ENCODE results near the gene DCTN4. TPM values are rescaled to one million over a fixed set of nuclear protein-coding genes. Genes with fewer than 3 reads are reported as not detected.

Gene DCTN4
- total RNA-seq, 2 experiments from 2014 or later = 35.0 to 35.4 TPM

DNA sequence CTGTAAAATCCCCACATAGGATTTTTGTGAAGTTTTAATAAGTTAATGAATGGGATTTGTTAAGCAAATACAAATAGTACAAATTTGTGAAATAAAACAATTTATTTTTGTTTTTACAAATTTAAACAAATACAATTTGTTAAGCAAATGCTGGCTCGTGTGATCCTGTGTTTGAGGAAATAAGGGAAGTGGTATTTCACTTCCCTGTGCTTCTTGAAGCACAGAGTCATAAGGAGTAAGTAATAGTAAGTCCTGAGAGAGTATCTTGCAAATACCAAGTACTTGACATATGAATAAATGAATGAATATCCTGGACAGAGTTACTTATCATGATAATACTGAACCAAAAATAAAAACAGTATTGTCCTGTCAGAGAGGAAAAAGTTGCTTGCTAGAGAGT, 28.8 kb upstream of the DCTN4 start:
- peaks cover 49% of the 10 kb centered on the region for H3K36me3 Mint-ChIP-seq (ENCODE audit: low read depth)
- H3K27ac Mint-ChIP-seq = no peak overlapping the region
- POLR2A ChIA-PET = interaction anchor here (0.8 to 1.6 kb wide), 2 partner anchors 30 to 59 kb away, joined by 3 to 4 read pairs; partner anchors contain the start of gene IRGM

DNA sequence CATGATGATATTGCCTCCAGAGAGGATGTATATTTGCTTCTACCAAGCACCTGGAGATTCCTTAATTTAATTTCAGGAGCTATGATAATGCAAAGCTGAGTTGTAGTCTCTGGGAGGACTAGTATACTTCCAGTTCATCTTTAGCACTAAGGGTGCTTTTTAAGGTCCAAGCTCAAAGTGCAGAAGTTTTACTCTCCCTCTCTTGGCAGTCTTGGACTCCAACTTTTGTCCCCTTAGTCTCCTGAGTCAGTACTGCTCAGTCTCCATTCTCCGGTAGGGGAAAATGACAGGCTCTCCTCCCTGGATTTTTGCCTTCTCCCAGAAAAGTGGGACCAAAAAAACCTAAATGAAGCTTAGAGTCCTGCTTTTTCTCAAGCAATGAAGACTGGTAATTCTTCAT, 28.1 kb upstream of the DCTN4 start:
- H3K27ac Mint-ChIP-seq = no peak overlapping the region
- CTCF ChIA-PET = interaction anchor here (0.8 to 3.0 kb wide), 10 partner anchors 8 to 227 kb away, joined by 3 to 23 read pairs (median 5); partner anchors contain the start of genes IRGM, RBM22 and SMIM3
- peaks cover 77% of the 10 kb centered on the region for H3K4me1 Mint-ChIP-seq (ENCODE audit: low read depth)
- H3K27me3 Mint-ChIP-seq (ENCODE audit: low read depth) = no peaks in the 10 kb centered on the region
- ATAC-seq (no peak), DNase-seq (no peak)
- H3K4me3 Mint-ChIP-seq = no peak overlapping the region
- POLR2A ChIA-PET = interaction anchor here (0.7 to 1.6 kb wide), 3 partner anchors 29 to 85 kb away, joined by 3 to 4 read pairs (median 3); partner anchors contain the start of genes IRGM and RBM22
- peaks cover 53% of the 10 kb centered on the region for H3K36me3 Mint-ChIP-seq (ENCODE audit: low read depth)
- H3K9me3 Mint-ChIP-seq (ENCODE audit: insufficient read depth) = peaks cover 5% of the 10 kb centered on the region

More for the DNA sequence above, 28.8 kb upstream of the DCTN4 start:
- Mint-ChIP-seq H3K4me3 (no peak overlapping the region), H3K4me1 (ENCODE audit: low read depth) (peaks cover 69% of the 10 kb centered on the region), H3K9me3 (ENCODE audit: insufficient read depth) (peaks cover 5% of the 10 kb centered on the region), H3K27me3 (ENCODE audit: low read depth) (no peaks in the 10 kb centered on the region)
- ATAC-seq = no peak
- DNase-seq = no peak
- CTCF ChIA-PET = interaction anchor here (1.0 to 3.0 kb wide), 7 partner anchors 9 to 87 kb away, joined by 3 to 23 read pairs (median 6); partner anchors contain the start of genes IRGM, RBM22 and SMIM3

DNA sequence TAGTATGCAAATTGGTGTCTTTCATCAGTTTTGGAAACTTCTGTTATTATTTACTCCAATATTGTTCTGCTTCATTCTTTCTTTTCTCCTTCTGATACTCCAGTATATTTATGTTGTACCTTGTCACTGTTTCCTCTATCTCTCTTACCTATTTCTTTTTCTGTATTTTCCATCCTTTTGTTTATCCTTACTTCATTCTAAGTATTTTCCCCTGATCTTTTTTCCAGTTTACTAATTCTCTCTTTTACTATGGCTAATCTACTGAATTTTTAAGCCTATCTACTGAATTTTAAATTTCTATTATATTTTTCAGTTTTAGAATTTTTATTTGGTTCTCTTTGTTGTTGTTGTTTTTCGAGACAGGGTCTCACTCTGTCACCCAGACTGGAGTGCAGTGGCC, 27.1 kb upstream of the DCTN4 start:
- DNase-seq (no peak), ATAC-seq (no peak)
- H3K9me3 Mint-ChIP-seq (ENCODE audit: insufficient read depth) = peaks cover 5% of the 10 kb centered on the region
- CTCF ChIA-PET = interaction anchor here (1.3 to 3.0 kb wide), 4 partner anchors 10 to 85 kb away, joined by 5 to 23 read pairs (median 9); partner anchors contain the start of genes IRGM and RBM22
- POLR2A ChIA-PET = no interaction called here
- peaks cover 56% of the 10 kb centered on the region for H3K36me3 Mint-ChIP-seq (ENCODE audit: low read depth)
- H3K4me1 Mint-ChIP-seq (ENCODE audit: low read depth) = peaks cover 80% of the 10 kb centered on the region
- no peaks in the 10 kb centered on the region for H3K27me3 Mint-ChIP-seq (ENCODE audit: low read depth)
- no peak overlapping the region for H3K4me3 Mint-ChIP-seq
- no peak overlapping the region for H3K27ac Mint-ChIP-seq

DNA sequence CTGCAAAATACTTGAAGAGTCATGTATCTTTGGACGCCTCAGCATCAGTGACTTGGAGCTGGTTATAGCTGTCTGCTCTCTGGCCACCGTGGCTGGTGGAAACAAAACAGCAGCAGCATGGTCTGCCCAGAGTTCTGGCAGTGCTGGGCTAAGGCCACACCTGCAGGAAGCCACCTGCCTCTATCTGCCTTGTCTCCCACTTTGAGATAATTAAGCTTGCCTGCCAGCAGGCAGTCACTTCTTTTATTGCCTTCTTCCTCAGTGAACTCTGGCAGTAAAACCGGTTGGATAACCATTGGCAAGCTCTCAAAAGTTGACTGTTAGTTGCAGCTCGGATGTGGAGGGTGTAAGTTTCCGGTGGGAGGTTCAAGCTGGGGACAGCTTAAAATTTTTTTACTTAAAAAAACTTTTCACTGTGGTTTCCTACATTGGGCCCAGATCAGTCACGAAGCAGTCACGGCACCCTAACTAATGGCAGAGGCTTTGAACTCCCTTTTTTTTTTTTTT, 24.7 kb upstream of the DCTN4 start:
- DNase-seq (peak; percentile 87), ATAC-seq (peak; percentile 84)
- Mint-ChIP-seq H3K9me3 (ENCODE audit: insufficient read depth) (peaks cover 5% of the 10 kb centered on the region), H3K4me1 (ENCODE audit: low read depth) (peaks cover 78% of the 10 kb centered on the region), H3K27me3 (ENCODE audit: low read depth) (no peaks in the 10 kb centered on the region), H3K36me3 (ENCODE audit: low read depth) (peaks cover 65% of the 10 kb centered on the region), H3K4me3 (peak overlapping the region; percentile 64), H3K27ac (peak overlapping the region; percentile 92)
- ChIA-PET CTCF (interaction anchor here (0.7 to 8.2 kb wide), 17 partner anchors 8 to 381 kb away, joined by 3 to 107 read pairs (median 3); partner anchors contain the start of genes DCTN4, IRGM and RBM22), POLR2A (interaction anchor here (0.5 to 7.4 kb wide), 13 partner anchors 13 to 429 kb away, joined by 3 to 52 read pairs (median 4); partner anchors contain the start of genes CD74, DCTN4, IRGM and RBM22)

DNA sequence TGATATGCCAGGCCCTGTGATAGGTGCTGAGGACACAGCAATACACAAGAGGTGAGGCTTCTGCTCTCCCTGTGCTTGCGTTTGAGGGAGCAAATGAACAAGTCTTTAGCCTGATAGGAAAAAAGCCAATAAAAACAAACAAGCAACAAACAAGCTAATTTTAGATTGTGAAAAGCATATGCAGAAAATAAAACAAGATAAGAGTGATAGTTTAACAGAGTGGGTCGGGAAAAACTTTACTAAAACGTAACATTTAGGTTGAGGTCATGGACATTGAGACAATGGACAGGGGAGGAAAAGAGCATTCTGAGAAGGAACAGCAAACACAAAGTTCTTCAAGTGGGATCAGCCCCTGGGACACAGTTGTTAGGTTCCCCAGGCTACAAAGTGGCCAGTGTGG, 24.0 kb upstream of the DCTN4 start:
- no peak for DNase-seq
- Mint-ChIP-seq H3K9me3 (ENCODE audit: insufficient read depth) (peaks cover 5% of the 10 kb centered on the region), H3K27ac (peak overlapping the region; percentile 92), H3K27me3 (ENCODE audit: low read depth) (no peaks in the 10 kb centered on the region), H3K36me3 (ENCODE audit: low read depth) (peaks cover 62% of the 10 kb centered on the region), H3K4me1 (ENCODE audit: low read depth) (peaks cover 83% of the 10 kb centered on the region), H3K4me3 (peak overlapping the region; percentile 64)
- ChIA-PET POLR2A (interaction anchor here (0.7 to 7.4 kb wide), 8 partner anchors 13 to 430 kb away, joined by 3 to 52 read pairs (median 5); partner anchors contain the start of genes DCTN4, IRGM and RBM22), CTCF (interaction anchor here (0.8 to 8.2 kb wide), 11 partner anchors 9 to 83 kb away, joined by 3 to 107 read pairs (median 10); partner anchors contain the start of genes DCTN4, IRGM and RBM22)
- no peak for ATAC-seq

DNA sequence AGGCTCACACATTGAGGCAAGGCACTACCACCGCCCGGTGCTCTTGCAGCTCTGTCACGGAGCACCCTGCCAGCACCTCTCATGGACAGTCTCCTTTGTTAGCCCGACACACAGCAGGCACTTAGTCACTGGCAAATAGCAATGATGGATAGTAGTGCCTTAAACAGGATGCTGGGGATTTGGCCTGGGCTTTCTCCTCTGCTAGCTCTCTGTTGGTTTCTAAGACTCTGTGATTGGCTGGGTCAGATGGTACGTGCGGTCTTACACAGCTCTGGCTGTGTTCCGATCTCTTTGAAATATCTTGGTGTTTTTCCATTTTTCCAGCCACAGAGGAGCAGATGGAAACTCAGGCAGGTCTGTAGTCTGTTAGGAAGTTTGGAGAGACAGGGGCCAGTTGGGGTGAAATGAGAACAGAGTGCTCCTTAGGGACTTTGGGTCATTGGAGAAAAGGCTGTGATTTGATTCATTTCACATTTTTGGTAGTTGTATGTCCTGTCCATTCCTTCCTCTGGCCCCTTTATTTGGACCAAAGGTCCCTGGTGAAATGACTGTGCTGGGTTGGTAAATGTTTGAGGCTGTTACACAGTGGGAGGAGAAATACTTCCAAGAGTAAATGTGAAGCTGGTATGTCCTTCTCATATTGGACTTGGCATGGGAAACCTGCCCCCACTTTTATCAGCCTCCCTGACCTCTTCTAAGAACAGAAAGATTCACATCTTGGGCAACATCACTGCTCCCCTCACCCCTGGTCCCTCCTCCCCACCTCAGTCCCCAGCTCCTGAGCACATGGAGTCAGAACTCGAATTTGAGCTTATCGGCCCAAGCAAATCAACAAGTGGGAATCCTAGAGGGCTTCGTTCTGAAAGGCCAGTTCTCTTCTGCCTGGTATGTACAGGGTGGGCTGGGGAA, 23.1 kb upstream of the DCTN4 start:
- DNase-seq (no peak), ATAC-seq (no peak)
- POLR2A ChIA-PET = interaction anchor here (1.5 to 7.4 kb wide), 3 partner anchors 23 to 81 kb away, joined by 5 to 52 read pairs (median 35); partner anchors contain the start of genes DCTN4, IRGM and RBM22
- peak overlapping the region; percentile 92 for H3K27ac Mint-ChIP-seq
- peak overlapping the region; percentile 42 for H3K4me3 Mint-ChIP-seq
- H3K4me1 Mint-ChIP-seq (ENCODE audit: low read depth) = peaks cover 82% of the 10 kb centered on the region
- H3K36me3 Mint-ChIP-seq (ENCODE audit: low read depth) = peaks cover 56% of the 10 kb centered on the region
- CTCF ChIA-PET = interaction anchor here (1.0 to 8.2 kb wide), 9 partner anchors 8 to 82 kb away, joined by 3 to 107 read pairs (median 5); partner anchors contain the start of genes IRGM and RBM22
- H3K27me3 Mint-ChIP-seq (ENCODE audit: low read depth) = no peaks in the 10 kb centered on the region
- H3K9me3 Mint-ChIP-seq (ENCODE audit: insufficient read depth) = peaks cover 5% of the 10 kb centered on the region

DNA sequence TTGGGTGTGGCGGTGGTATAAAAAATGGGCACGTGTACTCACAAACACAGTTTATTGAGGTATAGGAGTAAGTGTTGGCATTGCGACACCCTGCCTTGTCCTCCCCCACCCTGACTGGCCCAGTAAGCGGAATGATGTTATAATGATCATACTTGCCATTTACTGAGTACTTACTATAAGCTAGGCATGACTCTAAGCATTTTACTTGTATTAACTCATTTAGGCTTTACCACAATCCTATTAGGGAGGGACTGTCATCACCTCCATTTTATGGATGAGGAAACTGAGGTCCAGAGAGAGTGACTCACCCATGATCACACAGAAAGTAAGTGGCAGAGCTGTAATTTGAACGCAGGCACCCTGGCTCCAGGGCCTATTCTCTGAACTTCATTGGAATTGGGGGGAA, 22.0 kb upstream of the DCTN4 start:
- ChIA-PET POLR2A (interaction anchor here (3.7 to 7.4 kb wide), 2 partner anchors 66 to 80 kb away, joined by 35 to 52 read pairs; partner anchors contain the start of genes IRGM and RBM22), CTCF (interaction anchor here (1.0 to 8.2 kb wide), 8 partner anchors 9 to 81 kb away, joined by 4 to 107 read pairs (median 16); partner anchors contain the start of genes IRGM and RBM22)
- Mint-ChIP-seq H3K27ac (peak overlapping the region; percentile 92), H3K36me3 (ENCODE audit: low read depth) (peaks cover 46% of the 10 kb centered on the region), H3K27me3 (ENCODE audit: low read depth) (no peaks in the 10 kb centered on the region), H3K4me3 (peak overlapping the region; percentile 97), H3K4me1 (ENCODE audit: low read depth) (peaks cover 75% of the 10 kb centered on the region), H3K9me3 (ENCODE audit: insufficient read depth) (peaks cover 1% of the 10 kb centered on the region)
- DNase-seq (no peak), ATAC-seq (no peak)

DNA sequence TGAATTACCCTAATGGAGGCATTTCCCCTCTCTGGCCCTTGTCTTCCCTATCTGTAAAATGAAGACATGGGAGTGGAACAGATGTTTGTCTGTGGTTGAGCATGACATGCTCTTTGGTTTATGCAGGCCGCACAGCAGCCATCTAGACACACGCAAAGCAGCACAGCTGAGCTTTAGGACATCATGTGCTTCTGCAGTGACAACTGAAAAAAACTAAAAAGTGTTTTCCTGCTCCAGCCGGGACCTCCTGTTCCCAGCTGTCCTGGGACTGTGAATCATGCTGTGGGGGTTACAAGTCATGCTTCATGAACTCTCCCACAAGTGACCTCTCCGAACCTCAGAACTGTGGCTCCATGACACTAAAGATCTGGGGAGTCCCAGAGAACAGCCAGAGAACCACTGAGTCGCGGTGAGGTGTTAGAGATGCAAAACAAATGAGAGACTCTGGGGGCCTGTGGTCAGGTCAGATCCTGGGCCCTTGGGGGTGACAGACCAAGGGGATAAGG, 21.4 kb upstream of the DCTN4 start:
- peak overlapping the region; percentile 97 for H3K4me3 Mint-ChIP-seq
- peaks cover 71% of the 10 kb centered on the region for H3K4me1 Mint-ChIP-seq (ENCODE audit: low read depth)
- no peaks in the 10 kb centered on the region for H3K27me3 Mint-ChIP-seq (ENCODE audit: low read depth)
- H3K9me3 Mint-ChIP-seq (ENCODE audit: insufficient read depth) = no peaks in the 10 kb centered on the region
- ATAC-seq = no peak
- H3K36me3 Mint-ChIP-seq (ENCODE audit: low read depth) = peaks cover 40% of the 10 kb centered on the region
- DNase-seq = peak; percentile 58
- CTCF ChIA-PET = interaction anchor here (1.1 to 8.2 kb wide), 13 partner anchors 10 to 323 kb away, joined by 5 to 107 read pairs (median 14); partner anchors contain the start of genes DCTN4, IRGM and RBM22
- peak overlapping the region; percentile 73 for H3K27ac Mint-ChIP-seq
- POLR2A ChIA-PET = interaction anchor here (1.0 to 7.4 kb wide), 7 partner anchors 14 to 82 kb away, joined by 3 to 52 read pairs (median 20); partner anchors contain the start of genes DCTN4, IRGM and RBM22

DNA sequence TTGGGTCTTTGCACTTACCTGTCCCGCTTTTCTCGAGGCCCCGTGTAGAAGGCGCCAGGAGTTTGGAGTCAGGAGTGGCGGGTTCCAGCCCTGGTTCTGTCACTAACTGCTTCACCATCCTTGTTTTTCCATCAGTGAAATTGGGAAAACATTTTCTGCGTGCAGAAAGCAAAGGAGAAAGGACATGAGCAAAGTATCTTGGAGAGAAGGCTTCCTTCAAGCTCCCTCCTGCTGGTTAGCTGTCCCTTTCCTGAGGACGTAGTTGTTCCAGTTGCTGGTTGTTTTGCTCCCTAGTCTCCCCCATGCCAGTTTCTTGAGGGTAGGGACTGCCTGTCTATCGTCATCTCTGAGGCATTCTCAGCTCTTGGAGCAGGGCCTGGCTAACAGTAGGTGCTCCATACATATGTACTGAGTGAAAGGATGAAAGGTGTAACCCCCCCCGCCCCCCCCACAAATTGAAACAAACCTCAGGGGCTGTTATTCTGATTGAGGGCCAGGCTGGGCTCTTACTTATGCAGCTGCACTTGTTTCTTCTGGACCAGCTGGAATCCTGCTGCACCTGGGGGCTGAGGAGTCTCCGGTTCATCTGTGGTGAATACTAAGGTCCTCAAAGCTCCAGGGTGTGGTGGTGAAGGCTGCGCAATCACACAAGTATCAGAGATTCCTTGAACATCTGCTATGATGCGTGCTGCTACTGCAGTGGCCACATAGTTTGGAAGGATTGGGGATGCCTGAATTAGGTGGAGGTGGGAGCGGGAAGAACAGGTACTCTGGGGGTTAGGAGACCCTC, 20.8 kb upstream of the DCTN4 start:
- H3K27me3 Mint-ChIP-seq (ENCODE audit: low read depth) = no peaks in the 10 kb centered on the region

More for the DNA sequence above, 20.8 kb upstream of the DCTN4 start:
- no peak for ATAC-seq
- POLR2A ChIA-PET = interaction anchor here (0.9 to 7.4 kb wide), 7 partner anchors 13 to 122 kb away, joined by 3 to 52 read pairs (median 5); partner anchors contain the start of genes DCTN4, IRGM and RBM22
- no peak for DNase-seq
- H3K36me3 Mint-ChIP-seq (ENCODE audit: low read depth) = peaks cover 38% of the 10 kb centered on the region
- H3K27ac Mint-ChIP-seq = peak overlapping the region; percentile 90
- H3K4me3 Mint-ChIP-seq = peak overlapping the region; percentile 97
- CTCF ChIA-PET = interaction anchor here (0.7 to 8.2 kb wide), 20 partner anchors 8 to 371 kb away, joined by 3 to 107 read pairs (median 10); partner anchors contain the start of genes DCTN4, IRGM and RBM22
- H3K9me3 Mint-ChIP-seq (ENCODE audit: insufficient read depth) = no peaks in the 10 kb centered on the region
- peaks cover 67% of the 10 kb centered on the region for H3K4me1 Mint-ChIP-seq (ENCODE audit: low read depth)
